CD4-positive, CD25-positive, alpha-beta regulatory T cell (primary cell): ENCODE measurements around the gene SGPP1. TPM values are rescaled to one million over a fixed set of nuclear protein-coding genes. Genes with fewer than 3 reads are reported as not detected.
A peak's percentile ranks its signal among the peaks of the same experiment; 100 is the strongest.

Source experiments
- ATAC-seq, 2 donors: fragments of 150-1000 bp; cut with Tn5 transposase; one replicate each; pipeline ENCODE4 v1.10.0; 2021; ENCODE audit warnings: low read depth in 2 of 2, moderate number of reproducible peaks in 2 of 2, moderate library complexity in 1 of 2
- DNase-seq, 3 donors: peaks; one replicate each; pipeline versions ENCODE4 v3.0.0 to v3.0.0-alpha.2; 2012 to 2022; ENCODE audit warnings: mixed read lengths in 1 of 3
- H3K27ac ChIP-seq: one replicate; pipeline ENCODE4 v1.7.0; 2013; ENCODE audit warnings: mild to moderate bottlenecking, low read length; ENCODE audit not compliant: insufficient read depth, poor library complexity, severe bottlenecking
- H3K27me3 ChIP-seq: one replicate; pipeline ENCODE4 v1.7.0; 2013; ENCODE audit warnings: low read length; ENCODE audit not compliant: control insufficient read depth, insufficient read depth
- H3K36me3 ChIP-seq: one replicate; pipeline ENCODE4 v1.7.0; 2013; ENCODE audit warnings: mild to moderate bottlenecking, low read length, moderate library complexity; ENCODE audit not compliant: control insufficient read depth, insufficient read depth
- H3K4me1 ChIP-seq: 2 replicates; pipeline ENCODE4 v1.7.0; 2013; ENCODE audit warnings: mild to moderate bottlenecking, low read length; ENCODE audit not compliant: insufficient read depth, control insufficient read depth, poor library complexity, severe bottlenecking
- H3K4me3 ChIP-seq: one replicate; pipeline ENCODE4 v1.7.0; 2013; ENCODE audit warnings: low read depth, mild to moderate bottlenecking, low read length, moderate library complexity
- H3K9me3 ChIP-seq, 2 experiments: 1 replicate in 1 of 2; 2 replicates in 1 of 2; pipeline ENCODE4 v1.7.0; 2013; ENCODE audit warnings: low read length in 2 of 2, mild to moderate bottlenecking in 1 of 2, moderate library complexity in 1 of 2; ENCODE audit not compliant: control insufficient read depth in 2 of 2
- H3K27ac Mint-ChIP-seq, 3 donors: one replicate each; pipeline ENCODE4 v1.8.0; 2020 to 2022; ENCODE audit warnings: mild to moderate bottlenecking in 3 of 3, mixed read lengths in 3 of 3, moderate library complexity in 2 of 3
- H3K27me3 Mint-ChIP-seq: one replicate; pipeline ENCODE4 v1.8.0; 2022; ENCODE audit warnings: mild to moderate bottlenecking, mixed read lengths
- H3K36me3 Mint-ChIP-seq: one replicate; pipeline ENCODE4 v1.8.0; 2020; ENCODE audit warnings: mixed read lengths
- H3K4me1 Mint-ChIP-seq, 4 donors: one replicate each; pipeline ENCODE4 v1.8.0; 2020 to 2022; ENCODE audit warnings: mixed read lengths in 4 of 4, mild to moderate bottlenecking in 1 of 4
- H3K4me3 Mint-ChIP-seq, 4 donors: one replicate each; pipeline ENCODE4 v1.8.0; 2020 to 2022; ENCODE audit warnings: mild to moderate bottlenecking in 4 of 4, mixed read lengths in 4 of 4, moderate library complexity in 3 of 4
- H3K9me3 Mint-ChIP-seq, 7 donors: one replicate each; pipeline ENCODE4 v1.8.0; 2020 to 2022; ENCODE audit warnings: mixed read lengths in 7 of 7, mild to moderate bottlenecking in 3 of 7, moderate library complexity in 2 of 7
- polyA plus RNA-seq, 4 donors: library from polyadenylated mRNA; unstranded; fragments of 300-500 nt; fragmentation: Illumina TruSeq; gene quantifications; one replicate each; pipeline ENCODE4 v1.2.3, GENCODE V29; 2021
- total RNA-seq: library from RNA; stranded (reverse); gene quantifications from one replicate; pipeline ENCODE4 v1.2.3, GENCODE V29; 2022

SGPP1 gene
- total and polyA plus RNA-seq, 5 donors from 2014 or later: 24.9 to 38.6 (median 29.8) TPM

DNA sequence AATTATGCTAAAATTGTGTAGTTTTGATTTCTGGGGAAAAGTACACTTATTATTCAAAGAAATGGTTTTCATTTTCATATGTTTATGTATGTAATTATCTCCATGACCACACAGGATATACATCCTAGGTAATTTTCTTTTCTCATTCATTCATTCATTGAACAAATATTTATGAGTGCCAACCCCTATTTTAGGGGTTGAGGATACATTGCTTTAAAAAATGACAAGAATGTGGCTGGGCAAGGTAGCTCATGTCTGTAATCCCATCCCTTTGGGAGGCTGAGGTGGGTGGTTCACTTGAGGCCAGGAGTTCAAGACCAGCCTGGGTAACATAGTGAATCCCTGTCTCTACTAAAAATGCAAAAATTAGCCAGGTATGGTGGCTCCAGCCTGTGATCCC, 40.9 kb downstream of the SGPP1 start:
- Histone ChIP-seq H3K9me3 (no peaks in the 10 kb centered on the region), H3K27ac (no peak overlapping the region), H3K36me3 (peaks cover 22% of the 10 kb centered on the region), H3K4me3 (no peak overlapping the region), H3K4me1 (no peaks in the 10 kb centered on the region), H3K27me3 (no peaks in the 10 kb centered on the region)
- Mint-ChIP-seq H3K27ac (no peak overlapping the region), H3K36me3 (peaks cover 26% of the 10 kb centered on the region), H3K4me1 (peaks cover 6 to 21% (median 18%) of the 10 kb centered on the region in 4 donors), H3K27me3 (no peaks in the 10 kb centered on the region), H3K9me3 (no peaks in the 10 kb centered on the region), H3K4me3 (no peak overlapping the region)
- ATAC-seq: no peak
- no peak for DNase-seq

DNA sequence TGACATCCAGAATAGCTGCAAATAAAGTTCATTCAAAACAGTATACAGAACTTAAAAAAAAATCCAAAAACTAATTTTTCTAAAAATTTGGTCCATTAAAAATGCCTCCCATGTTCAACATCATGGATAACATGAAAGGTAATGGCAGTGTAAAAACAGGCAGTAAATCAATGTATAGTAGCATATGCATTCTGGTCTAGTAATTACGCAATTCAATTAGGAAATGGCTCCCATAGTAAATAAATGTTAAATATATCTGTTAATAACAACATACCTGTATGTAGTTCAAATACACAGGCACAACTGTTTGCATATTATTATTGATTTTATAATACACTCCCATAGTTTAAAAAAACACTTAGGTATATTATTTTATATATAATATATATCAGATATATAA, 42.5 kb downstream of the SGPP1 start:
- no peak overlapping the region for H3K4me3 ChIP-seq
- no peaks in the 10 kb centered on the region for H3K4me1 ChIP-seq
- H3K36me3 ChIP-seq: peaks cover 25% of the 10 kb centered on the region
- ATAC-seq (no peak), DNase-seq (no peak)
- no peaks in the 10 kb centered on the region for H3K27me3 Mint-ChIP-seq
- no peaks in the 10 kb centered on the region for H3K9me3 Mint-ChIP-seq
- peaks cover 30% of the 10 kb centered on the region for H3K36me3 Mint-ChIP-seq
- no peak overlapping the region for H3K27ac Mint-ChIP-seq
- H3K9me3 ChIP-seq: no peaks in the 10 kb centered on the region
- no peak overlapping the region for H3K27ac ChIP-seq
- no peaks in the 10 kb centered on the region for H3K27me3 ChIP-seq
- no peak overlapping the region for H3K4me3 Mint-ChIP-seq
- peaks cover 0 to 18% (median 15%) of the 10 kb centered on the region in 4 donors for H3K4me1 Mint-ChIP-seq

- no peak overlapping the region for H3K4me3 ChIP-seq
- H3K27ac ChIP-seq: no peak overlapping the region
- H3K4me1 ChIP-seq: no peaks in the 10 kb centered on the region
- Mint-ChIP-seq H3K4me1 (peaks cover 0 to 20% (median 11%) of the 10 kb centered on the region in 4 donors), H3K4me3 (no peak overlapping the region), H3K36me3 (peaks cover 32% of the 10 kb centered on the region), H3K27me3 (no peaks in the 10 kb centered on the region), H3K9me3 (no peaks in the 10 kb centered on the region), H3K27ac (no peak overlapping the region)
- H3K9me3 ChIP-seq: no peaks in the 10 kb centered on the region
- H3K27me3 ChIP-seq: no peaks in the 10 kb centered on the region
- H3K36me3 ChIP-seq: peaks cover 27% of the 10 kb centered on the region
- DNase-seq (no peak), ATAC-seq (no peak)
These were observed 44.9 kb downstream of the SGPP1 start for GRCh38 chr14:63682727-63683593.

GRCh38 chr14:63678536-63678935, 49.3 kb downstream of the SGPP1 start:
- no peaks in the 10 kb centered on the region for H3K27me3 ChIP-seq
- H3K27ac ChIP-seq: no peak overlapping the region
- H3K4me3 Mint-ChIP-seq: no peak overlapping the region
- no peaks in the 10 kb centered on the region for H3K27me3 Mint-ChIP-seq
- H3K9me3 Mint-ChIP-seq: no peaks in the 10 kb centered on the region
- H3K9me3 ChIP-seq: no peaks in the 10 kb centered on the region
- H3K36me3 ChIP-seq: peaks cover 26% of the 10 kb centered on the region
- ATAC-seq (no peak), DNase-seq (no peak)
- H3K4me1 ChIP-seq: no peaks in the 10 kb centered on the region
- H3K4me3 ChIP-seq: no peak overlapping the region
- H3K36me3 Mint-ChIP-seq: peaks cover 28% of the 10 kb centered on the region
- peaks cover 0 to 12% (median 2%) of the 10 kb centered on the region in 4 donors for H3K4me1 Mint-ChIP-seq
- no peak overlapping the region for H3K27ac Mint-ChIP-seq

GRCh38 chr14:63677891-63678379, 49.9 kb downstream of the SGPP1 start:
- Histone ChIP-seq H3K27me3 (no peaks in the 10 kb centered on the region), H3K36me3 (peaks cover 23% of the 10 kb centered on the region), H3K4me3 (no peak overlapping the region), H3K9me3 (no peaks in the 10 kb centered on the region), H3K4me1 (no peaks in the 10 kb centered on the region), H3K27ac (no peak overlapping the region)
- Mint-ChIP-seq H3K9me3 (no peaks in the 10 kb centered on the region), H3K27me3 (no peaks in the 10 kb centered on the region), H3K4me1 (peaks cover 0 to 11% (median 3%) of the 10 kb centered on the region in 4 donors), H3K36me3 (peaks cover 30% of the 10 kb centered on the region), H3K27ac (peak overlapping the region in 1 of 3 donors; percentile 14), H3K4me3 (no peak overlapping the region)
- no peak for DNase-seq
- no peak for ATAC-seq

DNA sequence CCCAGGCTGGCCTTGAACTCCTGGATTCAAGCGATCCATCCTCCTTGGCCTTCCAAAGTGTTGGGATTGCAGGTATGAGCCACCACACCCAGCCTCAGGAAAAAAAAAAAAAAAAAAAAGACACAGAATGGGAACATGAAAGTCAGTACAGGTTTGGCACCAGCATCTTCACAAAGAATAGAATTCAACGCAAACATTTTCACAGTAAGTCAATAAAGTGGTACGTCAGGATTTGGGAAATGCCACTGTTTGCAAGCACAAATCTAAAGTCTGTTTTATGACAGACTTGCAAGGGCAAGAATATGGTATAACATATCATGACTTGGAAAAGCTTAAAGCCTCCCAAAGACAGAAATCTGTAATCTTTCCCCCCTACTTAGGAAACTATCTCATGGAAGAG, 51.2 kb downstream of the SGPP1 start:
- H3K4me3 Mint-ChIP-seq: no peak overlapping the region
- H3K27ac Mint-ChIP-seq: no peak overlapping the region
- Histone ChIP-seq H3K36me3 (peaks cover 18% of the 10 kb centered on the region), H3K4me1 (no peaks in the 10 kb centered on the region), H3K4me3 (no peak overlapping the region), H3K27ac (no peak overlapping the region), H3K27me3 (no peaks in the 10 kb centered on the region), H3K9me3 (no peaks in the 10 kb centered on the region)
- H3K9me3 Mint-ChIP-seq: no peaks in the 10 kb centered on the region
- ATAC-seq: no peak
- peaks cover 25% of the 10 kb centered on the region for H3K36me3 Mint-ChIP-seq
- peaks cover 0 to 15% (median 4%) of the 10 kb centered on the region in 4 donors for H3K4me1 Mint-ChIP-seq
- no peak for DNase-seq
- no peaks in the 10 kb centered on the region for H3K27me3 Mint-ChIP-seq

DNA sequence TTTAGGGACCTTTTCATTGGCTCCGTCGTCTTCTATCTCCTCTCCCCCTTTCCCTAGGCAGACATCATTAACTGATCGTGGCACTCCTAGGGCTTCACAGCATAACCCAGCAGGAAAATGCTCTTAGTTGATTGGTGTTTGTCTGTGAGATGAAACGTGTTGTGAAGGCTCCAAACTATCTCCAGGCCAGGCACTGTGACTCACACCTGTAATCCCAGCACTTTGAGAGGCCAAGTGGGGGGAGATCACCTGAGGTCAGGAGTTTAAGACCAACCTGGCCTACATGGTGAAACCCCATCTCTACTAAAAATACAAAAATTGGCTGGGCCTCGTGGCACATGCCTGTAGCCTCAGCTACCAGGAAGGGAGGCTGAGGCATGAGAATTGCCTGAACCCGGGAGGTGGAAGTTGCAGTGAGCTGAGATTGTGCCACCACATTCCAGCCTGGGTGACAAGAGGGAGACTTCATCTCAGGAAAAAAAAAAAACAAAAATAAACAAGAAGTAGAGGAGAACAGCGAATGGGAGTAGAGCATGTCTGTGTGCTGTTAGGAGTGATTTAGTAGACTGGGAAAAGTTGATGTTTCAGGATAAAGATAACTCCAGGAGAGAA, 53.9 kb downstream of the SGPP1 start:
- Histone ChIP-seq H3K4me1 (no peaks in the 10 kb centered on the region), H3K27ac (no peak overlapping the region), H3K4me3 (no peak overlapping the region), H3K27me3 (no peaks in the 10 kb centered on the region), H3K36me3 (peaks cover 9% of the 10 kb centered on the region), H3K9me3 (no peaks in the 10 kb centered on the region)
- Mint-ChIP-seq H3K4me3 (no peak overlapping the region), H3K4me1 (peaks cover 0 to 10% (median 4%) of the 10 kb centered on the region in 4 donors), H3K27me3 (no peaks in the 10 kb centered on the region), H3K36me3 (peaks cover 17% of the 10 kb centered on the region), H3K27ac (peak overlapping the region in 2 of 3 donors; percentile 6 to 73), H3K9me3 (no peaks in the 10 kb centered on the region)
- ATAC-seq (no peak), DNase-seq (no peak)
